Measurements from ENCODE around the gene NOXA1.

Gene NOXA1

DNA sequence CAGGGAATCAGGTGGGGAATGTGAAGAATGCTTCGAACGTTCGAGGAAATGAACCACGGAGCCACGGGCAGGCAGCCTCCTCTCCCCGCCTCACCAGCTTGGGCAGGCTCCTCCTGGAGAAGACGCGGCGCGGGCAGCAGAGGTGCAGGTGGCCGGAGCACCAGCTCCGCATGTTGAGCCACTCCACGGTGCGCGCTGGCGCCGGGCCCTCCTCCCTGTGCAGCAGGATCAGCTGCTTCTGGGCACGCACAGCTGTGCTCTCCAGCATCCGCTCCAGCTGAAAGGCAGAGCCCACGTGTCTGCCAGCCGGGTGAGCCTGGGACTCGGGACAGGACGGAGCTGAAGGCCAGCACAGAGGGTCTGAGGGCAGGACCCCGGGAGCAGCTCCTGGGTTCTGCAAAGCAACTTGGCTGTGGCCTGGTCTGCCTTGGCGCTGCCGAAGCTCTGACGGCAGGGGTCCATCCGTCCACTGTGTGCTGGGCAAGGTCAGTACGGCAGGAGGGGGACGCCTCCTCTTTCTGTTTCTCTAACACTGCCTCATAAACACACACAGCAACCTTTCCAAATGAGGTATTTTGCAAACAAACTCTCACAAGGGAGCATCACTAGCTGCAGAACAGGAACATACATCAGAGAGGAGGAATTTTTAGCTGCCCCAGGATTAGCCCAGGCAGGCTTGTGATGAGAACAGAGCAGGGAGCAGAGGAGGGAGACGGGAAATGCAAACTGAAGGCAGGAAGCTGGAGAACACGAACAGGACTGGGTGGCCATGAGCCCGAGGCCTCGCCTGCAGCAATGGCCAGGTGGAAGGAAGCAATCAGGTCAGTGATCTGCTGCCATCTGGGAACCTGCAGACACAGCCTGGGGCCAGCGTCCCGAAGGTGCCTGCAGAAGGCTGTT lies 56.0 kb downstream of the NOXA1 start:
- peaks cover 8% of the 10 kb centered on the region; the same call in 1 of the 2 replicates for H3K9me3 ChIP-seq (ENCODE audit: control insufficient read depth, insufficient read depth, low read length)

DNA sequence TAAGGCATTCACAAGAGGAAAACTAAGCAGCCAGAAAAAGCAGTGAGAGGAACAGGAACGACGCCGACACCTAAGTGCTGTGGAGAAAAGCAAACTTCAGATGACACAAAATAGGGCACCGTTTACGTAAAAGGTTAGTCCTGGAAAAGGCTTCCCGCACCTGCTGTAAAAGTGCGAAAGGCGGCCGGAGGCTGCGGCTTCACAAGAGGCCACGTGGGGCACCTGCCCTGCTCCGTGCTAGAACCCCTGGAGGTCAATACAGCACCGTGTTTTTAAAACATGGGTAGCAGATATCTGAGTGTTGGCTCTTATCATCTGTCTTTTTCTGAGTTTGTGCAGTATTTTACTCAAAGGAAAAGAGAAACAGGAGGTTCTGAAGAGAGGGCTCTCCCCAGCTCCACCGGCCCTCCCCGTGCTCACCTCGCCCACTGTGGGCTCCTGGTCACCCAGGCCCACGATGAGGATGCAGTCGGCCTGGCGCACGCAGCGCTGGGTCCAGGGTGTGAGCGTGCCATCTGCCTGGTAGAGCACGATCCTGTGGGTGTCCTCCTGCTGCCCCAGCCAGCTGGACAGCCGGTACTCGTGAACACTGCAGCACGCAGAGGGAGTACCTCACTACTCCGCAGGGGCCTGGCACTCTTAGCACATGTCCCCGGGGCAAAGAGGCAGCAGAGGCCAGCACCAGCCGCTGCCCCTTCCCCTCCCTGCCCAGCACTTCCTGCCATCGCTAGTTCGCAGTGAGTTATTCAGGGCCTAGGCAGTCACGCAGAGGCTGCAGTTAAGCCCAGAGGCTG lies 56.9 kb downstream of the NOXA1 start:
- Histone ChIP-seq H3K4me3 (ENCODE audit: low read depth, low read length) (no peak overlapping the region), H3K27ac (ENCODE audit: low read depth, low read length) (no peak overlapping the region), H3K9ac (ENCODE audit: low read depth, low read length) (no peak overlapping the region), H3K27me3 (ENCODE audit: control insufficient read depth, insufficient read depth, low read length) (no peaks in the 10 kb centered on the region), H3K9me3 (ENCODE audit: control insufficient read depth, insufficient read depth, low read length) (peaks cover 8% of the 10 kb centered on the region; the same call in 1 of the 2 replicates), H3K36me3 (ENCODE audit: control insufficient read depth, insufficient read depth, low read length) (no peaks in the 10 kb centered on the region), H3K4me1 (ENCODE audit: control insufficient read depth, insufficient read depth, low read length) (no peaks in the 10 kb centered on the region)

More for the DNA sequence above, 56.0 kb downstream of the NOXA1 start:
- Histone ChIP-seq H3K27me3 (ENCODE audit: control insufficient read depth, insufficient read depth, low read length) (no peaks in the 10 kb centered on the region), H3K4me1 (ENCODE audit: control insufficient read depth, insufficient read depth, low read length) (no peaks in the 10 kb centered on the region), H3K4me3 (ENCODE audit: low read depth, low read length) (no peak overlapping the region), H3K27ac (ENCODE audit: low read depth, low read length) (no peak overlapping the region), H3K36me3 (ENCODE audit: control insufficient read depth, insufficient read depth, low read length) (no peaks in the 10 kb centered on the region), H3K9ac (ENCODE audit: low read depth, low read length) (no peak overlapping the region)

DNA sequence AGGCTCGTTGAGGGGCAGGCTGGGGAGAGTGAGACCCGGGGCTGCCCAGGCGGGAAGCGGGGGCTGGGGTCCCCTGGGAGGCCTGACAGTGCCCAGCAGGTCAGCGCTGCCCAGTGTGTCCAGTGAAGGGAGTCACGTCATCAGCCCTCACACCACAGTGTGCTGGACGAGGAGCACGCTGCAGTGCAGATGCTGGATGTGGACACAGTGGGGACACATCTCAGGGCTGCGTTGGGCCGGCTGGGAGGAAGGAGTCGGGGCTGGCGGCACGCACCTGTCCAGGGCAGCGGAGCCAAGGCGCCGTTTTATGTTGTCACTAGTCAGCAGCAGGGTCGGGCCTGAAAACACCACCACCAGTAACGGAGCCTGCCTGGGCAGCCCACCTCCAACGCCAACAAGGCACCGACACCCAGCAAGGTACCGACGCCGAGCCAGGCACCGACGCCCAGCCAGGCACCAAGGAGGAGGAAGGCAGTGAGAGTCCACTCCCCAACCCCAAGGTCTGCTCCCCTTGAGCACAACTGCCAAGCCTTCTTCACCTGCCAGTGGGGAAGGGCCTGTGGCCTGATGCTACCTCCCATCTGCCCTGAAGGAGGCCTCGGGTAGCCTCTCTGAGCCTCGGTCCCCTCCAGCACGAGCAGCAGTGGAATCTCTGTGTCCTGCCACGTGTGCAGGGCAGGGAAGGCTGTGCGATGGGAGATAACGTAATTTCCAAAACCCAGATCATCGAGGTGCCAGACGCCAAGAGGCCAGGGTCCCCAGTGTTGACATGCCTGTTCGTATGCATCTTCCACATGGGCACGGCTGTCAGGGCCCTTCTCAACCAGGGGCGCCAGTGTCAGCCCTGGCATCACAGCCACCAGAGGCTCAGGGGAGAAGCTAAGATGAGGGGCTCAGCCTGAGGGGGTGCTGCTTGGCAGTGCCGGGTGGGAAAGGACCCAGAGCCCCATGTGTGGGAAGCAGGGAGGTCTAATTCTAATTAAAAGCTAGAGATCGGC lies 57.8 kb downstream of the NOXA1 start:
- Histone ChIP-seq H3K4me3 (ENCODE audit: low read depth, low read length) (no peak overlapping the region), H3K4me1 (ENCODE audit: control insufficient read depth, insufficient read depth, low read length) (no peaks in the 10 kb centered on the region), H3K27ac (ENCODE audit: low read depth, low read length) (no peak overlapping the region), H3K27me3 (ENCODE audit: control insufficient read depth, insufficient read depth, low read length) (no peaks in the 10 kb centered on the region), H3K9ac (ENCODE audit: low read depth, low read length) (no peak overlapping the region), H3K36me3 (ENCODE audit: control insufficient read depth, insufficient read depth, low read length) (no peaks in the 10 kb centered on the region), H3K9me3 (ENCODE audit: control insufficient read depth, insufficient read depth, low read length) (peaks cover 3% of the 10 kb centered on the region; the same call in 1 of the 2 replicates)

GRCh38 chr9:137482094-137482781 lies 59.0 kb downstream of the NOXA1 start:
- Histone ChIP-seq H3K9me3 (ENCODE audit: control insufficient read depth, insufficient read depth, low read length) (no peaks in the 10 kb centered on the region), H3K4me3 (ENCODE audit: low read depth, low read length) (no peak overlapping the region), H3K9ac (ENCODE audit: low read depth, low read length) (no peak overlapping the region), H3K4me1 (ENCODE audit: control insufficient read depth, insufficient read depth, low read length) (no peaks in the 10 kb centered on the region), H3K27me3 (ENCODE audit: control insufficient read depth, insufficient read depth, low read length) (no peaks in the 10 kb centered on the region), H3K27ac (ENCODE audit: low read depth, low read length) (no peak overlapping the region), H3K36me3 (ENCODE audit: control insufficient read depth, insufficient read depth, low read length) (no peaks in the 10 kb centered on the region)
